CD4-positive, alpha-beta T cell (primary cell): ENCODE results near the gene RAB8B. TPM values are rescaled to one million over a fixed set of nuclear protein-coding genes. Genes with fewer than 3 reads are reported as not detected.

ENCODE experiments used
- ATAC-seq: fragments of 200-7000 bp; cut with Tn5 transposase; one replicate; pipeline ENCODE4 v1.10.0; 2022; ENCODE audit warnings: mild to moderate bottlenecking; ENCODE audit not compliant: poor library complexity
- CTCF ChIA-PET: fragments of 350-600 bp; sonication (Branson Sonifier 250); formaldehyde crosslinking; loops from one replicate; lab custom pipeline; 2021; ENCODE audit warnings: antibody characterized with exemption, inconsistent platforms; lab: Charles Lee
- POLR2A ChIA-PET: fragments of 350-600 bp; sonication (Branson Sonifier 250); formaldehyde crosslinking; loops from one replicate; lab custom pipeline; 2021; ENCODE audit warnings: antibody characterized with exemption, inconsistent platforms; lab: Charles Lee
- DNase-seq, 14 experiments: peaks; one replicate each; pipeline ENCODE4 v3.0.0-alpha.2; 2013 to 2020; ENCODE audit warnings: mixed read lengths in 2 of 14
- H3K27ac ChIP-seq, 2 donors: one replicate each; pipeline versions ENCODE4 v1.5.1 to v1.7.0; 2013; ENCODE audit warnings: low read length in 2 of 2, low read depth in 1 of 2, mild to moderate bottlenecking in 1 of 2
- H3K27me3 ChIP-seq, 2 experiments: 1 replicate in 1 of 2; 2 replicates in 1 of 2; pipeline versions ENCODE4 v1.6.1 to v1.7.0; 2013; ENCODE audit warnings: low read length in 2 of 2, control low read depth in 1 of 2, mild to moderate bottlenecking in 1 of 2, moderate library complexity in 1 of 2; ENCODE audit not compliant: insufficient read depth in 2 of 2, control insufficient read depth in 1 of 2
- H3K36me3 ChIP-seq: one replicate; pipeline ENCODE4 v1.6.1; 2013; ENCODE audit warnings: low read length, control low read depth; ENCODE audit not compliant: insufficient read depth
- H3K4me1 ChIP-seq: one replicate; pipeline ENCODE4 v1.6.1; 2013; ENCODE audit warnings: low read length, control low read depth; ENCODE audit not compliant: insufficient read depth
- H3K4me3 ChIP-seq: one replicate; pipeline ENCODE4 v1.5.1; 2013; ENCODE audit warnings: mild to moderate bottlenecking, low read length, moderate library complexity
- H3K9me3 ChIP-seq, 2 experiments: 1 replicate in 1 of 2; 2 replicates in 1 of 2; pipeline versions ENCODE4 v1.6.1 to v1.7.0; 2013; ENCODE audit warnings: low read length in 2 of 2, mild to moderate bottlenecking in 2 of 2, control low read depth in 1 of 2, moderate library complexity in 1 of 2; ENCODE audit not compliant: control insufficient read depth in 1 of 2, insufficient read depth in 1 of 2
- H3K27ac Mint-ChIP-seq: one replicate; pipeline ENCODE4 v1.8.0; 2020; ENCODE audit warnings: mixed read lengths
- H3K27me3 Mint-ChIP-seq: one replicate; pipeline ENCODE4 v1.8.0; 2021; ENCODE audit warnings: mixed read lengths
- H3K36me3 Mint-ChIP-seq: one replicate; pipeline ENCODE4 v1.8.0; 2021; ENCODE audit warnings: low read depth, mixed read lengths
- H3K4me1 Mint-ChIP-seq: one replicate; pipeline ENCODE4 v1.8.0; 2021; ENCODE audit warnings: low read depth, mixed read lengths
- H3K4me3 Mint-ChIP-seq: one replicate; pipeline ENCODE4 v1.8.0; 2020; ENCODE audit warnings: mild to moderate bottlenecking, mixed read lengths
- H3K9me3 Mint-ChIP-seq: one replicate; pipeline ENCODE4 v1.8.0; 2020; ENCODE audit warnings: mixed read lengths
- CTCF ChIP-seq: fragments of 200-600 bp; IDR thresholded peaks from one replicate; pipeline ENCODE4 v1.8.0; 2022; ENCODE audit warnings: antibody characterized with exemption, mild to moderate bottlenecking
- intact Hi-C, 2 experiments: fragments of 100-400 bp; cut with DNase I in 1 of 2; cut with micrococcal nuclease in 1 of 2; formaldehyde crosslinking; loops; one replicate each; pipeline versions ENCODE4 v1.15.1 to v1.9.0; 2023 to 2025; cut with DNase I, micrococcal nuclease
- total RNA-seq, 174 experiments: library from RNA in 2 of 174; stranded (reverse) in 2 of 174; gene quantifications; one replicate each; pipeline ENCODE4 v1.2.3 and lab custom pipeline; 2021 to 2026

The RAB8B gene
- total RNA-seq, 2 experiments from 2014 or later: 74.5 to 75.2 TPM

DNA sequence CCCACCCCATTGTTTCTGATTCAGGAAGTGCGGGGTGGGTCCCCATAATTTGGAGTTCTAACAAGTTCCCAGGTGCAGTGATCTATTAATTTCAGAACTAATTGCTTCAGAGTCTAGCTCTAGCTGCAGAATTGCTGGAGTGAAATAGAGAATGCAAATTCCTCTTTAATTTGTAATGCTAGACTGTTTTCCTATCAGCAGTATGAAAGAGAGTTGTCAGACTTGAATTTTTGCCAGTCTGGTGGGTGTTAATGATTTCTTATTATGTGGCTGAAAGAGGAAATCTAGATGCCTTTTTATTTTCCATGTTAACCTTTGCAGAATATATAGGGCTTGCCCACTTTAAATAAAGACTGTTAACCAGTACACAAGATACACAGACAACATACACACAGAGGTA lies 111.7 kb downstream of the RAB8B start:
- Histone ChIP-seq H3K4me3 (no peak overlapping the region), H3K9me3 (no peaks in the 10 kb centered on the region), H3K27me3 (no peaks in the 10 kb centered on the region), H3K27ac (no peak overlapping the region), H3K4me1 (no peaks in the 10 kb centered on the region), H3K36me3 (peaks cover 37% of the 10 kb centered on the region)
- intact Hi-C loops: no loop called here
- POLR2A ChIA-PET: no interaction called here
- Mint-ChIP-seq H3K4me1 (no peaks in the 10 kb centered on the region), H3K27me3 (no peaks in the 10 kb centered on the region), H3K27ac (no peak overlapping the region), H3K9me3 (no peaks in the 10 kb centered on the region), H3K36me3 (peaks cover 87% of the 10 kb centered on the region), H3K4me3 (no peak overlapping the region)
- ATAC-seq (no peak), DNase-seq (no peak)
- CTCF ChIA-PET: no interaction called here
- TF ChIP-seq CTCF: no peak

DNA sequence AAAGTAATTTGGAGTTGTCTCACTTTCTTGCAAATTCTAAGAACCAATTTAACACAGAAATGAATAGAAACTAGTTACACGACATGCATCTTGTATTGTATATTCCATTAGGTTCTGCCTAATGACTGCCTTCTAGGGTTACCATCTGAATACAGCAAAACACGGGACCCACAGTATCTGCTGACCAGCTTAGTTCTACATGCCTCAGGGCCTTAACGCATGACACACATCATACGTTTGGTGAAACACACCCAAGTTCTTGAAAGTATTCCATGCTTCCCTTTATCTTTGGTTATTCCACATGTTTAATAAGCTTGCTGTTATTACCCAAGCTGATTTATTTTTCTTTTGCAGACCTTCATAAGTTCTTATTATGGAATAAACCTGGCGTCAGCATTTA lies 115.9 kb downstream of the RAB8B start:
- H3K27ac Mint-ChIP-seq: no peak overlapping the region
- H3K9me3 Mint-ChIP-seq: no peaks in the 10 kb centered on the region
- no peaks in the 10 kb centered on the region for H3K9me3 ChIP-seq
- H3K4me3 ChIP-seq: no peak overlapping the region
- DNase-seq: no peak
- no peaks in the 10 kb centered on the region for H3K4me1 ChIP-seq
- H3K36me3 ChIP-seq: peaks cover 33% of the 10 kb centered on the region
- no peak for TF ChIP-seq CTCF
- intact Hi-C loops: no loop called here
- no peak overlapping the region for H3K4me3 Mint-ChIP-seq
- no peaks in the 10 kb centered on the region for H3K27me3 ChIP-seq
- peaks cover 58% of the 10 kb centered on the region for H3K36me3 Mint-ChIP-seq
- ATAC-seq: no peak
- H3K27ac ChIP-seq: no peak overlapping the region
- no peaks in the 10 kb centered on the region for H3K27me3 Mint-ChIP-seq
- H3K4me1 Mint-ChIP-seq: no peaks in the 10 kb centered on the region
- ChIA-PET CTCF (no interaction called here), POLR2A (no interaction called here)

DNA sequence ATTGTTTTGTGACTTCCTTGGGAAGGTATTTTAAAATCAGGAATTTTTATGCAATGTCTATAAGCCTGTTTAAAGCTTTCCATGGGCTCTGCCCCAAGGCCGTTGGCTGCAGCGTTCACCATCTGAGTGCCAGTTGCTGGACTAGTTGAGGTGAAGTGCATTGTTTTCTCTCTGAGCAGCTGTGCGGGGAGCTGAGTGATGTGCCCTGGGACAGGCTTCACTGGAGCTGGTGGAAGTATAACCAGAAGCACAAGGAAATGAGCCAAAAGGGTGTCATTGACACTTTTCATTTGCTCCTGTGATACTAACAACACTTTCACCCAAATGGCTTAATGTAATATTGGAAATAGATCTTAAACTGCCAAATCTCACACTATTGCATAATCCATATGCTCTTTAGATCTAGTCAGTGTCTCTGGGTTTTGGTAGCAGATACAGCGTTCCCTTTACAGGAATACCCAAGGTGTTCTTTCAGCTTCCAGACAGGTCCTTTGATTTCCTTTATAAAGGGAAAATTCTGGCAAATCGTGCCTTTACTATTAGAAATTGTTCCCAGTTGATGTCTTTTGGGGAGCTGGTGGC lies 117.2 kb downstream of the RAB8B start:
- H3K27ac ChIP-seq: no peak overlapping the region
- ATAC-seq (no peak), DNase-seq (no peak)
- no peak for TF ChIP-seq CTCF
- Mint-ChIP-seq H3K4me3 (no peak overlapping the region), H3K36me3 (peaks cover 53% of the 10 kb centered on the region), H3K9me3 (no peaks in the 10 kb centered on the region), H3K4me1 (no peaks in the 10 kb centered on the region), H3K27ac (no peak overlapping the region), H3K27me3 (no peaks in the 10 kb centered on the region)
- peaks cover 33% of the 10 kb centered on the region for H3K36me3 ChIP-seq
- H3K27me3 ChIP-seq: no peaks in the 10 kb centered on the region
- no peaks in the 10 kb centered on the region for H3K4me1 ChIP-seq
- H3K9me3 ChIP-seq: no peaks in the 10 kb centered on the region
- ChIA-PET CTCF (no interaction called here), POLR2A (no interaction called here)
- no peak overlapping the region for H3K4me3 ChIP-seq
- intact Hi-C loops: no loop called here
